Globus pallidus (tissue), 1 donor: ENCODE results near the gene PARP6.

ENCODE experiments used
- DNase-seq: peaks from one replicate; pipeline ENCODE4 v3.0.0-alpha.2; 2015; ENCODE audit warnings: low spot score

PARP6 gene, protein sequence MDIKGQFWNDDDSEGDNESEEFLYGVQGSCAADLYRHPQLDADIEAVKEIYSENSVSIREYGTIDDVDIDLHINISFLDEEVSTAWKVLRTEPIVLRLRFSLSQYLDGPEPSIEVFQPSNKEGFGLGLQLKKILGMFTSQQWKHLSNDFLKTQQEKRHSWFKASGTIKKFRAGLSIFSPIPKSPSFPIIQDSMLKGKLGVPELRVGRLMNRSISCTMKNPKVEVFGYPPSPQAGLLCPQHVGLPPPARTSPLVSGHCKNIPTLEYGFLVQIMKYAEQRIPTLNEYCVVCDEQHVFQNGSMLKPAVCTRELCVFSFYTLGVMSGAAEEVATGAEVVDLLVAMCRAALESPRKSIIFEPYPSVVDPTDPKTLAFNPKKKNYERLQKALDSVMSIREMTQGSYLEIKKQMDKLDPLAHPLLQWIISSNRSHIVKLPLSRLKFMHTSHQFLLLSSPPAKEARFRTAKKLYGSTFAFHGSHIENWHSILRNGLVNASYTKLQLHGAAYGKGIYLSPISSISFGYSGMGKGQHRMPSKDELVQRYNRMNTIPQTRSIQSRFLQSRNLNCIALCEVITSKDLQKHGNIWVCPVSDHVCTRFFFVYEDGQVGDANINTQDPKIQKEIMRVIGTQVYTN

GRCh38 chr15:72272213-72272996 is at the start of gene PARP6:
Gene PARP6, minus strand, starts transcription at chr15:72272554. Its CDS starts 5,077 bp downstream, at chr15:72267477.
- peak; percentile 98 for DNase-seq

GRCh38 chr15:72319985-72320671 is 47.8 kb upstream of the PARP6 start, which contains the start of gene CELF6:
Gene CELF6, minus strand, starts transcription at chr15:72320157. Its CDS starts 283 bp downstream, at chr15:72319874.
- DNase-seq, result peak; percentile 60

- DNase-seq, result peak; percentile 45
Measured at GRCh38 chr15:72319360-72319984, 47.1 kb upstream of the PARP6 start.

- DNase-seq, result no peak
Measured at GRCh38 chr15:72318408-72318942, 46.1 kb upstream of the PARP6 start.

GRCh38 chr15:72315706-72316370 is 43.5 kb upstream of the PARP6 start:
- DNase-seq, result no peak

DNA sequence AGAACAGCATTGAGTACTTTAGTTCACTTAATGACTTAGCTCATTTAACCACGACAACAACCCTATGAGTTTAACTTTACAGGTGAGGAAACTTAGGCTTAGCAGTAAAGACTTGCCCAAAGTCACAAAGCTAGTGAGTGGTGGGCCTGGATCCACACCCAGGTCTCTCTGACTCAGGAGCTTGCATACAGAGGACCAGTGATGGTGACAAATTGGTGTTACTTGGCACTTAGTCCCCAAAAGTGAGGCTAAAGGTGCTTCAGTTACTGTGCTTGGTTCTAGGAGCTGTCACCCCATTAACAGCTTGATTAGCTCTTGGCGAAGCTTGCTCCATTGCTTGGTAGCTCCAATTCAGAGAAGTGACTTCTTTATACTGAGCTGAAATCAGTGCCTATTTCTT is 41.5 kb upstream of the PARP6 start:
- DNase-seq, result no peak

DNA sequence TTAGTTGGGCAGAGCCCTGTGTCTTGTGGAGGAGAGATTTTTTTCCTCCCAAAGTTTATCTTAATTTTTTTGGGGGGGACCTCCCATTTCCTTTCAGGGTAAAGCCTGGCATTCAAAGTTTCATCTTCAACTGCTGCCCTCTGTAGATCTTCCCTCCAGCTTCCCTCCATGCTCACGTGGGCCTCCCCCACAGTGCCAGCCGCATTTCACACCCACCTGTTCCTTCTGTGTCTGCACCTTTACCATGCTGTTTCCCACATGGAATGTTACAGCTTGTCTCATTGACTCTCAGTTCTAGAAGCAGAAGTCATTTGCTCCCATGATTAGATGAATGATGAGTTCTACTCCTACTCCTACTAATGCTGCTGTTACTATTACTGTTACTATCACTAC is 41.1 kb upstream of the PARP6 start:
- no peak for DNase-seq

DNA sequence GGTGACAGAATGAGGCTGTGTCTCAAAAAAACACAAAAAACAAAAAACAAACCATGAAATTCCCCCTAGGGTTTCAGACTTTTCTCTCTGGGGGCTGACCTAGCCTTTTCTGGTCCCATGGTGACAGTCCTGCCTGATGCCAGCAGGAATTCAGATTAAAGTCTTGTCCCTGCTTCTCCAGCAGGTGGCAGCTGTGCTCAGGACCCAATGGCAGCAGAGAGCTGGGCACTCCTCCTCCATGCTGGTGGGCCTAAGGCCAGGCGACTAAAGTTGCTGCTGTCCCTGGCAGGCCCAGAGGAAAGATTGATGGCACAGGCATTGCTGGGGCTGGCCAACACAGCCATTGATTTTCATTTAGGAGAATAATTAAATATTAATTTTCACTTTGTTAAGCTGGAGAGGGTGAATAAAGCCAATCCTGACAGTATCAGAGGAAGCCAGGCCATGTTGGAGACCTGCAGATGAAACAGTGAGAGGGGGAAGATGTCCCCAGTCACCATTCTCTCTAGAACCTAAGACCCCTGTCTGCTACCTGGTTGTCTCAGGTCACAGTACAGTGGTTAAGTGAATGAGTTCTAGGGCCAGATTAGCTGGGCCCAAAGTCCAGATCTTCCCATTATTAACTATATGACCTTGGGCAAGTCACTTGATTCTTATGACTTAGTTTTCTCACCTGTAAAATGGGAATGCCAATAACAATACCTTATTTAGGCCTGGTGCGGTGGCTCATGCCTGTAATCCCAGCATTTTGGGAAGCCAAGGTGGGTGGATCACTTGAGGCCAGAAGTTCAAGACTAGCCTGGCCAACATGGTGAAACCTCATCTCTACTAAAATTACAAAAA is 40.5 kb upstream of the PARP6 start:
- DNase-seq, result peak; percentile 54

GRCh38 chr15:72307026-72307425 is 34.7 kb upstream of the PARP6 start:
- DNase-seq, result no peak

GRCh38 chr15:72306211-72306785 is 33.9 kb upstream of the PARP6 start:
- peak; percentile 22 for DNase-seq

DNA sequence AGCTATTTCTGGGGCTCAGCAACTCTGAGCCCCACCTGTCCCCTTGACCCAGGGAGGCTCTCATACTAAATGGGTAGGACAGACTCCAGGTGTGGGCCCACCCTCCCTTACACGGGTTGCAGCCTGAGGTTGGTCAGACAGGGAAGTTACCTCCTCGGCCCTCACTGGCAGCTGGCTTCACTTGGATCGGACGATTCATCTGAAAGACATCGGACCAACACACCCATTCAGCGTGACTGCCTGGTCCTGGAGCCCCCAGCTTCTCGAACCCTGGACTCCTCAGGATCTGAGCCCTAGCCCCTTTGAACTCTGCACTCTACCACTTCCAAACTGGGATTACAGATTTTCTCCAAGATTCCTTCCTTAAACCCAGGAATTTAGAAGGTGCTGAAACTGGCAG is 32.2 kb upstream of the PARP6 start:
- DNase-seq, result no peak

DNA sequence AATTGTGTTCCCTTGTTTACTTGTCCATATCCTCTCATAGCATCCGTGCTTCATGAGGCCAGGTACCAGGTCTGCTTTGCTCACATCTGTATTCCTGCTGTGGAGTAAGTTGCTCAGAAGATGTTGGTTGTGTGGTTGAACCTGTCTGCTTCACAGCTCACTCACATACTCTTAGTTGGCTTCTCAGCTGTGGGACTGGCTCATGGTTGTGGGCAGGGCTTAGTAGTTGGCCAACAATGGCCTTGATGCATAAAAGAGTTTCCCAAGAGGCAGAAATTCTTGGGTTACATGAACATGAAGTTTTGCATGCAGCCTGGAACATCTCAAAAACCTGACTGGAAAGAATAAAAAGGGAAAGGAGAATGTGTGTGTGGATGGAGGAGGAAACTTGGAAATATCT is 30.6 kb upstream of the PARP6 start:
- DNase-seq, result no peak

DNA sequence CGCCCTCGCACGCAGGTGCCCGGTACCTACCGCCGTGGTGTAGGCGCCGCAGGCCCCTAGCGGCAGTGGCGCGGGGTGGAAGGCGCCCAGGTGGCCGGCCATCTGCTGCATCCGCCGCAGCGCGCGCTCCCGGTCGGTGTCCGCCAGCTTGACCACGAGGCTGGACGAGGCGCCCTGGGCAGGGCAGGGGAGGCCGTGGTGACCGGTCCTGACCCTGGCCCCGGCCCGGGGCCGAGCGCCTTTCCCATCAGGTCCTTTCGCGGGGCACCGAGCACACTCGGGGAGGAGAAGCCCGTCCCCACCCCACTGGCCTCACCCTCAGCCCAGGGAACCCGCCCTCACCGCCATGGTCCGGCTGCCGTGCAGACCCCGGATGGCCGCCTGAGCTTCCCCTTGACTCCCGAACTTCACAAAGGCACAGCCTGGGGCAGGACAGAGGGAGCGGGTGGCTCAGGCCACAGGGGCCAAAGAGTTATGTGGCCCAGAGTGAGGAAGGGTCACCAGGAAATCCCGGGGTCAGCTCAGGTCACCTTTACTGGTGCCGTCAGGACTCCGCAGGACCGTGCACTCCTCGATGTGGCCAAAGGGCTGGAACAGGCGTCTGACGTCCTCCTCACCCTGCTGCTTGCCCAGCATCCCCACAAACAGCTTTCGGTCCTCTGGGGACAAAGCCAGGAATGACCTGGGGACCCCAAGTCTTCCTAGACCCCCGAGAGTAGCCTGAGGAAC is 17.4 kb upstream of the PARP6 start:
- DNase-seq, result no peak

- DNase-seq, result no peak
Measured at GRCh38 chr15:72288796-72289596, 16.6 kb upstream of the PARP6 start.

GRCh38 chr15:72285927-72286516 is 13.7 kb upstream of the PARP6 start:
- no peak for DNase-seq

DNA sequence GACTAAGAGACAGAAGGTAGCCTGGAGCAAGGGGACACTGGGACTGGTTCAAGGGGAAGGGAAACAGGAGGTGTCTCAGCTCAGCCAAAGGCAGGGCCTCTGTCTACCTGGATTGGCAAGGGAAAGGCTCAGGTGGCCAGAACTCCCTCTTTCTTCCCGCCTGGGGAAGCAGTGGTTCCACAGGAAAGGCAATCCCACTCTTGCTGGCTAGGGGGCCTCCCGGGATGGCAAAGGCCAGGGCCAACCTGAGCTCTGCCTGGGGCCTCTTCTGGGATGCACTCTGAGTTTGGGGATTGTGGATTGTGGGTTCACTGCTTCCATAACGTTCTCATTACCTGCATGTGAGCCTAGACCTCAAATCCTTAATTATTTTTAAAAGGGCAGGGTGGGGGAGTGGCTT is 13.0 kb upstream of the PARP6 start:
- no peak for DNase-seq

DNA sequence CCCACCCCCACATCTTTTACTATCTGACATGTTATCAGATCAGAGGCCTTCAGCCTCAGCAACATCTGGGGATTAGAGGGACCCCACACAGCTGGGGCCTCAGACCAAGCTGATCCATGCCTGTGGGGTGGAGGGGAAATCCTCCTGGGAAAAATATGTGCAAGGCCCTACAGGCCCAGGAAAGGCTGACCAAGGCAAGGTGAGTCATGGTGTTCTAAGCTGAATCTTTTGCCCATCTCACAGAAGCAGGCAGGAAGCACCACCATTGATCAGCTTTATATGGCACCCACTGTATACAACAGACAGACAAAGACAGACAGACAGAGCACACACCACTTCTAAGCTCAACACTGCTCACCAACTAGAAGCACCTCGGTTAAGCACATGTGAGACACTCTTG is 12.4 kb upstream of the PARP6 start:
- no peak for DNase-seq

DNA sequence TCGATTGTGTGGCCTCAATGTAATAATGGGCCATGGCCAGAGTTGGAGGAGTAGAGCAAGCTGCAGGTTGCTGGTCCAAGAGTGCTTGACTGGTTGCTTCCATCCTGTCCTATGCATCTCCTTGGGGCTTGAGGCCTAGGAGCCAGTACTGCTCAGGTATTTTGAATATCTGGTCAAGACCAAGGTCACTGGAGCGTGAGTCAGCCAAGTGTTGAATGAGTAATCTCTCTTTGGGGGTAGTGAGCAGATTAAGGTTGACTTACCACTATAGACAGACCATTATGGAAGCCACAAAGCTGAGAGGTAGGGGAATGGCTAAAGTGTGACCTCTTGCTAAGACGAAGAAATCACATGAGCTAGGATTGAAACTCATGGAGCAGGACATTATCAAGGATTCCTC is 9.4 kb upstream of the PARP6 start:
- DNase-seq, result no peak
